Skin of body (tissue), 2 donors: ENCODE measurements around the gene RIOX2. TPM values are rescaled to one million over a fixed set of nuclear protein-coding genes. Genes with fewer than 3 reads are reported as not detected.

Source experiments
- DNase-seq: peaks from one replicate; lab custom pipeline; 2025; lab: John Stamatoyannopoulos, UW
- total RNA-seq: library from RNA; depleted of rRNA; stranded (reverse); fragments of >200 nt; gene quantifications from one replicate; pipeline ENCODE4 v1.2.3, GENCODE V29; 2014

RIOX2 gene
- total RNA-seq, 1 donor from 2014 or later = 35.7 TPM

DNA sequence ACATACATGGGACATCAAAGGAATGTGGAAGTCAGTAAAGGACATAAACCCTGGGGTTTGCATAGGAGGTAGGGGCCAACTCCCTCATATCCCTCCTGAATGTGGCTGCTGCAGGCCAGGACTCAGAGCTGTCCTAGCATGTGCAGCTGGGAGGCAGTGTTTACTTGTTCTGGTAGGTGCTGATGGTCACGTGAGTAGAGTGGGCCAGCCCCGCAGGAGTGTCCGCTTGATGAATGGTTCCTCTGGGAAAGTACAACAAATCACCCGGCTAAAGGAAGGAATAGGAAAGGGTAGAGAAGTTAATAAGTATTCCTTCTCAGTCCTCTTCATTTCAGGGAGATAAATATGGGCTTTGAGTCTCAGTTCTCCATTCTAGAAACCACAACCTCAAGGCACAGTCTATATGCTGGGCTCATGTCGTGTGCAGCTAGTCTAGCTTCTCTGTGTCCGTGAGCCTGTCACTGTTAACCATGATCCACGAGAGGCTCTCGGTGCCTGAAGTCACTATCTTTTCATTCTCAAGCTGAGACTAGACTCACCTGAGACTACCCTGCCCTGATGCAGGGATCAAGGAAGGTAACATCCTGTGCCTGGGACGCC, 17.9 kb downstream of the RIOX2 start:
- DNase-seq = no peak

DNA sequence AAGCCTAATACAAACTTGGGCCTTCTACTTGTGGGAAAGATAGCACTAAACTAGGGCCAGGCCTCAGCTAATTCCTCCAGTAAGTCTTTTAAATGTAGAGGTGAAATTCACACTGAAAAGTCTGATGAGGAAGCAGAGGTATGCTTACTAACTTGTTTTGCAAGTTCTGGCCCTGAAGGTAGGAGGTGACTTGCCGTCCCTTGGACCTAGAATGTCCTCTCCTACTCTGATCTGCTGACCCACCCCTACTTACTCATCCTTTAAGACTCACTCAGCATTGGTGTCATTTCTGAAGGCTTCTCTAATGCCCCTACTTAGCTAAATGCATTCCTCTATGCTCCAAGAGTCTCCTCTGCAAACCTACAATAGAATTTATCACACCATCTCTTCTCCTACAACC, 19.4 kb downstream of the RIOX2 start:
- DNase-seq = no peak

DNA sequence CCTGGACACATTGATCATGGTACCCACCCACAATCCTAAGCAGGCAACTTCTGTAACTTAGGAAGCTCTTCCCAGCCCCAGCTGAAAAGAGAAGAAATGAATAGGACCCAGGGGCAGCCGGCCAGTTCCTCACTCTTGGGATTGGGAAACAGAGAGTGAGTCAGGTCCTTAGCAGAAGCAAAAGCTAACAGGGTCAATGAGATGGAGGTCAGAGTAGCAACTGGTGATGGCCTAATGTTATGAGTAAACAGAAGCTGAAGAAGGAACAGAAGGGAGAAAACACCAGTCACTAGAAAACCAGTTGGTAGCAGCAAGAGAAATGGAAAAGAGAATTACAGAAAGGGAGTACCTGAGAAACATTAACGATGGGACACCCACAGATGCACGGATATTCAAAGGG, 20.0 kb downstream of the RIOX2 start:
- DNase-seq = no peak

DNA sequence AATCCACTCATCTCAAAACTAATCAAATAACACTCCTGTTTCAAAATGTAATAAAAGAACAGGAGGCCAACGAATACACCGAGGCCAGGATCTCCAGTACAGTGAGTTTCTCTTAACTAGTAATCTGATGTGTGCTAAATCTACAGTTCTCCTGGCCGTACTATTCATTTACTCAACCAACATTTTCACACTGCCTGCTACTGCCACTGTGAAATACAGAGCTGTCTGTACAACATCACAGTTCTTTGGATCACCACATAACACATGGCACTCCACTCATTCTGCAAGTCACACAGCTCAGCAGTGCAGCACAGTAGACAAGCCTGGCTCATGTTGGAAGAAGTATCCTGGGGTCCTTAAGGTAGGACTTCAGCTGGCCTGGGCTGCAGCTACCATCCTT, 21.9 kb downstream of the RIOX2 start:
- no peak for DNase-seq

- no peak for DNase-seq
Observed at GRCh38 chr3:97949743-97950142, 22.5 kb downstream of the RIOX2 start.

- DNase-seq = peak; percentile 11
Observed at GRCh38 chr3:97949110-97949485, 23.1 kb downstream of the RIOX2 start.

GRCh38 chr3:97948351-97949109, 23.7 kb downstream of the RIOX2 start:
- no peak for DNase-seq

DNA sequence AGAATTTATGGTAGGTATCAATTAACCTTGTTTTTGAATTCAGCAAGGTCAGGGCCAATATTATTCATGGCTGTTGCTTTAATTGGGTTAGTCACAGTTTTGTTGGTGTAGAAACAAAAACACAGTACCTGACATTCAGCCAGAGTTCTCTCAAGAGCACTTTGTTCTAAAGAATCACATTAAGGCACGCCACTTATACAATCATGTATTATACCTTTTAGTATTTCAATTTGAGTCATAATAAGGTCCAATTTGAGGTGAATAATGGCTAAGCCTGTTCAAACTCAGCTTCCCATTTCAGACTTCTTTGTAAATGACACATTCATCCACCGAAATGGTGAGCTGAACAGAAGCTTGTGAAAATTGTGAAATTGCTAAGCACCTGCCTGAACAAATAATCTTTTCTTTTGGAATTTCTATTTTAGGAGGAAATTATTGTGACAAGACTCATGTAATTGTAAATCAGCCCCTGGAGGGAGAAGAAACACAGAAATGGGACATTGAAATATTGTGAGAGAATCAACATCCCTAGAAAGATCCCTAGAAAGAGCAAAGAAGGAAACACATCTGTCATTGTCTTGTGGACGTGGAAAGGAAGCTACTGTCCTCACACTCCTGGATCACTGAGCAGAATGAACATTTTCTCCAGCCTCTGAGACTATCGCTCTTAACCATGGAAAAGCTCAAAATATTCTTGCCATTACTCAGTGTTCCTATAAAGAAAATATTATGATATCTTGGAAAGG, 29.3 kb downstream of the RIOX2 start:
- no peak for DNase-seq

DNA sequence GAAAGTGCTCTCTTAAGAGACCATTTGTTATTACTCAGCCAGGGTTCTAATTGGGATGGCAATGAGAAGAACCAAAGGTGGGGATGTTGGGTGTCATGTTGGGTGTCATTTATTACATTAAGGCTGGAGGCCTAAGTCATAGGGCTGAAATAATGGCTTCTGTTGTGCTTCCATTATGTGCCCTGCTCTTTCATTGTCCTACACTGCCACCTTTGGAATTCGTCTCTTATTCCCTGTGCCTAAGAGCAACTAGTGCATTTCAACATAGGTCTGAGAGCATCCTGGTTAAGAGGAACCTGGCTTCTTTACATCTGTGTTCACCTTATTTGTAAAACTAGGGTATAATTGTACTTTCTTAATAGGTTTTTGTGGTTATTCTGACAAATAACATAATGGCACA, 32.2 kb downstream of the RIOX2 start:
- no peak for DNase-seq

GRCh38 chr3:97939401-97939800, 32.8 kb downstream of the RIOX2 start:
- no peak for DNase-seq

- DNase-seq = no peak
Observed at GRCh38 chr3:97938444-97938843, 33.8 kb downstream of the RIOX2 start.

DNA sequence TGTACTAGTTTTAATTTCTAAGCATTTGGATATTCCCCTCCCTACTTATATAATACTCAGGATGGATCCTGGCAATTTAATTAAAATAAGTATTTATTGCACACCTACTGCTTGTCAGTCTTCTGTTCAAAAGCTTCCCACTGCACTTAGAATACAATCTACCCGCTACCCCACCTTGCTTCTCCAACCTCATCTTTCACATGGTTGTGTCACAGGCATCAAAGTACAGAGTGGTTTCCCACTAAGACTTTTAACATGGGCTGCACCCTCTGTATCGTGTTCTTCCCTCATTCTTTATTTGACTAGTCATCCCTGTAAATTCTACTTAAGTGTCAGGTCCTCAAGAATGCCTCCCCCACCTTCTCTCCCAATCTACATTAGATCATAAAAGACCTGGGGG, 35.0 kb downstream of the RIOX2 start:
- DNase-seq = no peak

DNA sequence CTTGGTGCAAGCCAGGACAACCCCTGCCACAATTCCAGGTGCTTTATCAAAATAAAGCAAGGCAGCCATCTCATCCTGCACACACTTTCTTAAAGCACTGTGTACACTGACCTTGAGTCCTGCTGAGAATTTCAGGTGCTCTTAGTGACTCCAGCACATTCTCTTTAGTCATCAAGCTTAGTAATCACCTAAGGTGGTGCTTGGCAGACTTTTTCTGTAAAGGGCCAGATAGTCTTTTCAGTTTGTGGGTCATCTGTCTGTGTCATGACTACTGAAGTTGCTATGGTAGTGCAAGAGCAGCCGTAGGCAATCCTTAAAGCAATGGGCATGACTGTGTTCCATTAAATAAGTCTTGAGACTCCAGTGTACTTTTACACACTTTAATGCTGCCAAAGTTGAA, 36.4 kb downstream of the RIOX2 start:
- no peak for DNase-seq

- DNase-seq = no peak
Observed at GRCh38 chr3:97934980-97935695, 37.1 kb downstream of the RIOX2 start.

- DNase-seq = peak; percentile 75
Observed at GRCh38 chr3:97932387-97932801, 39.8 kb downstream of the RIOX2 start.

DNA sequence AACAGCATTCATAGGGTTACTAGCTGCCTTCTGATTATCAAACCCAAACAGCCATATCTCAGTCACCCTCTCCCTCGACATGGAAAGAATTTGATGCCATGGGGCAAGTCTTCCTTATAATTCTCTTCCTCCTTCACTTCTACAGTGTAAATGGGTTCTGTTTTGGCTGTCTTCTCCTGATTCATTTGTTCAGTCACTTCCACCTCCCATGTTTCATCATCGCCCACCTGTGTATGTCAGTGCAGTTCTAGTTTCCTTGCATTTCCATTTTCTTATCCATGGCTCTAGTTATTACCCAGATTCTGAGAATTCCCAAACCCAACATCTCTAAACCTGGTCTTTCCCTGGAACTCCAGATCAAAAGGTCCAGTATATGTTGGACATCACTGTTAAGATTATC, 41.0 kb downstream of the RIOX2 start:
- DNase-seq = no peak

DNA sequence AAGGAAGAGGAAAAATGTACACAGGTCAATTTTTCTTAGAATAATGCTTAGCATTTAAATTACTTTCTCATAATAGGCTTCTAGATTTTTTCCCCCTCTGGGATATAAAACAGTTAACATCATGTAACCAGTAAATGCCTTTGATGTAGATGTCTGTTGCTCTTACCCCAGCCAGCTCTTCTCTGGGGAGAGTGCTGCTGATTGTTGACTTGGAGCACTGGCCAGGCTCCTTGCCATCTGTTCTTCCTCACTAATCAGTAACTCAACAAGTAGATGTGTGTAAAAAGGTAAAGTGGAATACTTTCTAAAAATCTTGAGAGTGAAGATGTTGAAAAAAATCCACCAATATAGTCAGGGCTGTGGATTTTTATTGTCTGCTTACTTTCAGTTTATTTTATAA, 42.2 kb downstream of the RIOX2 start:
- no peak for DNase-seq

DNA sequence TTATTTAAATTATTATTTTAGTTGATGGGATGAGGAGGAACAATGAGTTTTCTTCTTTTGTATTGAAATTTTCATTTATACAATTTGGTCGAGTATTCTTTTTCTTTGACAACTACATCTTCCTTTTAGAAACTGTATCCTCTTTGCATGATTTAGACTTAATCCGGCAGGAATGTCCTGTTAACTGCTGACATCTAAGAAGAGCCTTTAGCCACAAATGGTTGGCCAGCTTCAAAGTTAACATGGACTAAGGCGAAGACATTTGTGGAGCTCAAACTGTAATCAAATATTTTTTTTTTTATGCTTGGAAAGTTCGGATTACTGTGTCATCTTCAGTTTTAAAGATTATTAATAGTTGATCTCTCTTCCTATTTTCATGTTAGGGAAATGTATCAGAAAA, 43.2 kb downstream of the RIOX2 start:
- DNase-seq = no peak

- no peak for DNase-seq
Observed at GRCh38 chr3:97927704-97928103, 44.5 kb downstream of the RIOX2 start.

DNA sequence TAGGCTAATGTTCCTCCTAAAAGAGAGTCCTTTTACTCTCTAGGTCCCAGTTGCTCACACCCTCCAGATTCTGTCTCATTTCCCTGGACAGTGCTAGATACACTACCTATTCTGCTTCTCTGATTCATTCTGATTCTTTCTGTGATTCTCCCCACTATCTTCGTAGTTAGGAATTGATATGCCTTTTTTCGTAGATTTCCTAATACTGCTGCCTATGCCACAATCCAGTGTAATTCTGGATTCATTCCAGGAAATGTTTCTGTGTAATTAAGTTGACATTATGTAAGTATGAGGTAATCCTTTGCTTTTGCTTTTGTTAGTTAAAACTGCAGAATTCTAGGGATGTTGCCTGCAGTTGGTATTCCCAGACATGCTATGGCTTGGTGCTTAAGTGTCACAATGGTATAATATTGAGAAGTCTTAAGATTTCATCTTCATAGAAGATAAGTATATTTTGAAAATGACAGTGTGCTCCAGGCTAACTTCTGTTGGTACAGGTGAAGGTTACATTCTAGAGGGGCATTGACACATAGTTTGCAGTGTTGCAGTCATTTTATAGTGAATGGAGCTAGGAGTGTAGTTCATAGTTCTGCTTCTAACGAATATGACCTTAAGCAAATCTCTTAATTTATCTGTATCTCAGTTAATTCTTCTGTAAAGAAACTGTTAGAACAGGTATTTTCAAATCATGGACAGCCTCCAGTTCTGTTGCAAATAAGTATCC, 54.3 kb downstream of the RIOX2 start:
- no peak for DNase-seq

DNA sequence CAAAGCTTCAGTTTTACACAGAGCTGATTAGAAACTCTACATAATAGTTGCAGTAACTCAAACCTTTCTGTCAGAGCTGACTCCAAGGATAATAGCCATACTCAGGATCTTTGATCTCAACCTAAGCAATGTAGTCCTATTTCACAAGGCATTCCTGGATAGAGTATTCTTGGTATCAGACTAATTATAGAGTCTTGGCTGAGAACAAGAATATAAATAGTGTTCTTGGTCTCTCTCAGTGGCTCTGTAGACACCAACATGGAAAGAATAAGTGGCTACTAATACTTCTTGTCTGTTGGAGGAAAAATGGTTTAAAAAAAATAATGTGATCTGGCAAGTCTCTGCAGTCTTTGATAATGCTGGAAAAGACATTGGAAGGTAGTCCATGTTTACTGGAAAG, 55.7 kb downstream of the RIOX2 start:
- DNase-seq = no peak
